CD4-positive, alpha-beta memory T cell (primary cell): Measurements from ENCODE around the gene ATP10A. TPM values are rescaled to one million over a fixed set of nuclear protein-coding genes. Genes with fewer than 3 reads are reported as not detected.
A peak's percentile ranks its signal among the peaks of the same experiment; 100 is the strongest.

Source experiments
- CTCF ChIA-PET: fragments of 350-600 bp; sonication (Branson Sonifier 250); formaldehyde crosslinking; loops from one replicate; lab custom pipeline; 2021; ENCODE audit warnings: inconsistent platforms; ENCODE audit not compliant: partially characterized antibody; lab: Charles Lee
- POLR2A ChIA-PET: fragments of 350-600 bp; sonication (Branson Sonifier 250); formaldehyde crosslinking; loops from one replicate; lab custom pipeline; 2021; ENCODE audit not compliant: partially characterized antibody; lab: Charles Lee
- DNase-seq, 5 donors: peaks; one replicate each; pipeline versions ENCODE4 v3.0.0 to v3.0.0-alpha.2; 2020 to 2022; ENCODE audit warnings: mixed read lengths in 1 of 5
- H3K27ac ChIP-seq: one replicate; pipeline ENCODE4 v1.7.0; 2013; ENCODE audit warnings: low read depth, low read length
- H3K27me3 ChIP-seq: 2 replicates; pipeline ENCODE4 v1.7.0; 2013; ENCODE audit warnings: mild to moderate bottlenecking, low read length, moderate library complexity; ENCODE audit not compliant: insufficient read depth
- H3K36me3 ChIP-seq: 2 replicates; pipeline ENCODE4 v1.7.0; 2013; ENCODE audit warnings: mild to moderate bottlenecking, low read length, moderate library complexity; ENCODE audit not compliant: insufficient read depth
- H3K4me1 ChIP-seq: 2 replicates; pipeline ENCODE4 v1.7.0; 2013; ENCODE audit warnings: mild to moderate bottlenecking, low read length, moderate library complexity; ENCODE audit not compliant: insufficient read depth
- H3K4me3 ChIP-seq, 2 donors: one replicate each; pipeline ENCODE4 v1.7.0; 2013; ENCODE audit warnings: low read length in 2 of 2, mild to moderate bottlenecking in 1 of 2
- H3K9me3 ChIP-seq, 2 donors: one replicate each; pipeline ENCODE4 v1.7.0; 2013; ENCODE audit warnings: low read length in 2 of 2, control low read depth in 1 of 2; ENCODE audit not compliant: control insufficient read depth in 1 of 2
- H3K27ac Mint-ChIP-seq, 7 donors: one replicate each; pipeline ENCODE4 v1.8.0; 2020 to 2021; ENCODE audit warnings: mixed read lengths in 7 of 7, mild to moderate bottlenecking in 6 of 7, inconsistent platforms in 3 of 7, moderate library complexity in 3 of 7
- H3K27me3 Mint-ChIP-seq, 2 donors: one replicate each; pipeline ENCODE4 v1.8.0; 2020 to 2021; ENCODE audit warnings: mixed read lengths in 2 of 2
- H3K36me3 Mint-ChIP-seq, 2 donors: one replicate each; pipeline ENCODE4 v1.8.0; 2020 to 2021; ENCODE audit warnings: mixed read lengths in 2 of 2, inconsistent platforms in 1 of 2, mild to moderate bottlenecking in 1 of 2
- H3K4me1 Mint-ChIP-seq, 4 donors: one replicate each; pipeline ENCODE4 v1.8.0; 2020 to 2021; ENCODE audit warnings: mixed read lengths in 4 of 4, mild to moderate bottlenecking in 1 of 4
- H3K4me3 Mint-ChIP-seq, 8 donors: one replicate each; pipeline ENCODE4 v1.8.0; 2020 to 2021; ENCODE audit warnings: mixed read lengths in 8 of 8, mild to moderate bottlenecking in 7 of 8, moderate library complexity in 6 of 8, inconsistent platforms in 3 of 8
- H3K9me3 Mint-ChIP-seq, 8 donors: one replicate each; pipeline ENCODE4 v1.8.0; 2020 to 2021; ENCODE audit warnings: mixed read lengths in 8 of 8, mild to moderate bottlenecking in 5 of 8, inconsistent platforms in 3 of 8, moderate library complexity in 1 of 8
- intact Hi-C: fragments of 100-400 bp; cut with micrococcal nuclease; formaldehyde crosslinking; loops from one replicate; pipeline ENCODE4 v1.15.1; 2023
- polyA plus RNA-seq, 2 donors: library from polyadenylated mRNA; unstranded; fragments of 300-500 nt; fragmentation: Illumina TruSeq; gene quantifications; one replicate each; pipeline ENCODE4 v1.2.3, GENCODE V29; 2021
- total RNA-seq, 2 experiments: library from RNA; stranded (reverse); gene quantifications; one replicate each; pipeline ENCODE4 v1.2.3, GENCODE V29; 2021

The ATP10A gene
- total and polyA plus RNA-seq, 4 experiments from 2014 or later, result 2.7 to 51.1 (median 29.7) TPM

- Histone ChIP-seq H3K4me3 (peak overlapping the region in 1 of 2 donors; percentile 69), H3K4me1 (peaks cover 90% of the 10 kb centered on the region), H3K27me3 (no peaks in the 10 kb centered on the region), H3K36me3 (no peaks in the 10 kb centered on the region), H3K9me3 (no peaks in the 10 kb centered on the region), H3K27ac (peak overlapping the region; percentile 82)
- peaks cover 0 to 2% (median 0%) of the 10 kb centered on the region in 8 donors for H3K9me3 Mint-ChIP-seq
- intact Hi-C loops, result loop anchor here (1.0 kb wide), 1 partner anchor 8 kb away; no protein-coding TSS in a partner anchor
- H3K27ac Mint-ChIP-seq, result peak overlapping the region; percentile 96 to 99 (median 98)
- no peaks in the 10 kb centered on the region for H3K27me3 Mint-ChIP-seq
- POLR2A ChIA-PET, result interaction anchor here (6.7 kb wide), 1 partner anchor 13 kb away, joined by 180 read pairs; the partner anchor contains the start of gene ATP10A
- DNase-seq, result peak in 3 of 5 donors; percentile 17 to 60 (median 22)
- H3K4me1 Mint-ChIP-seq, result peaks cover 69 to 92% (median 81%) of the 10 kb centered on the region in 4 donors
- CTCF ChIA-PET, result interaction anchor here (1.4 to 4.1 kb wide), 2 partner anchors 11 to 20 kb away, joined by 4 to 41 read pairs; partner anchors contain the start of gene ATP10A
- H3K4me3 Mint-ChIP-seq, result peak overlapping the region; percentile 91 to 98 (median 96)
- H3K36me3 Mint-ChIP-seq, result peaks cover 3 to 8% of the 10 kb centered on the region in 2 donors
These were observed 13.8 kb downstream of the ATP10A start for GRCh38 chr15:25849157-25849921.

DNA sequence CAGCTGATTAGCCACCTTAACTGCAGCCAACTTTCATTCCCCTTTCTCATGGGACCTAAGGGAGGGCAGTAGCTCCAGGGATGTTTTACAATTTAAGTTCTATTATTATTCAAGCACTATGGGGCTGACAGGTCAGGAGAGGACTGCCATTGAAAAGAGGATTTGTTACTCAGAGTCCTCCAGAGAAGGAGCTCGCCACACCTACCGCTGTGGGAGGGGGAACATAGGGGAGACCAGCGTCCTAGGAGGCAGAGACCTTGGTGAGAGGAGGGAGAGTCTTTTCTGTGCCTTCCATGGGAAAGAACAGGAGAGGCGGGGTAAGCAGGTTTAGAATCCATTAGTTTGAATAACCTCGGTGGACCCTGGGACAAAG is 14.4 kb downstream of the ATP10A start:
- ChIA-PET POLR2A (interaction anchor here (6.7 kb wide), 1 partner anchor 13 kb away, joined by 180 read pairs; the partner anchor contains the start of gene ATP10A), CTCF (interaction anchor here (1.3 to 4.1 kb wide), 3 partner anchors 10 to 21 kb away, joined by 3 to 41 read pairs (median 4); partner anchors contain the start of gene ATP10A)
- Histone ChIP-seq H3K4me1 (peaks cover 86% of the 10 kb centered on the region), H3K9me3 (no peaks in the 10 kb centered on the region), H3K36me3 (no peaks in the 10 kb centered on the region), H3K27me3 (no peaks in the 10 kb centered on the region), H3K27ac (peak overlapping the region; percentile 82), H3K4me3 (no peak overlapping the region)
- peak overlapping the region; percentile 96 to 99 (median 98) for H3K27ac Mint-ChIP-seq
- DNase-seq, result no peak
- peaks cover 3 to 10% of the 10 kb centered on the region in 2 donors for H3K36me3 Mint-ChIP-seq
- H3K4me1 Mint-ChIP-seq, result peaks cover 68 to 90% (median 80%) of the 10 kb centered on the region in 4 donors
- intact Hi-C loops, result loop anchor here (1.0 kb wide), 1 partner anchor 7 kb away; no protein-coding TSS in a partner anchor
- H3K4me3 Mint-ChIP-seq, result peak overlapping the region in 7 of 8 donors; percentile 91 to 98 (median 96)
- peaks cover 0 to 2% (median 0%) of the 10 kb centered on the region in 8 donors for H3K9me3 Mint-ChIP-seq
- H3K27me3 Mint-ChIP-seq, result no peaks in the 10 kb centered on the region

- DNase-seq, result peak in 1 of 5 donors; percentile 33
- Mint-ChIP-seq H3K9me3 (peaks cover 0 to 2% (median 0%) of the 10 kb centered on the region in 8 donors), H3K4me1 (peaks cover 66 to 90% (median 78%) of the 10 kb centered on the region in 4 donors), H3K36me3 (peaks cover 6 to 14% of the 10 kb centered on the region in 2 donors), H3K4me3 (peak overlapping the region in 3 of 8 donors; percentile 1 to 52 (median 34)), H3K27me3 (no peaks in the 10 kb centered on the region), H3K27ac (peak overlapping the region in 6 of 7 donors; percentile 30 to 97 (median 81))
- ChIA-PET POLR2A (interaction anchor here (0.8 to 6.7 kb wide), 2 partner anchors 8 to 14 kb away, joined by 4 to 180 read pairs; partner anchors contain the start of gene ATP10A), CTCF (interaction anchor here (1.1 to 4.1 kb wide), 6 partner anchors 9 to 138 kb away, joined by 3 to 41 read pairs (median 4); partner anchors contain the start of gene ATP10A)
- Histone ChIP-seq H3K4me3 (no peak overlapping the region), H3K27ac (peak overlapping the region; percentile 82), H3K36me3 (no peaks in the 10 kb centered on the region), H3K9me3 (no peaks in the 10 kb centered on the region), H3K27me3 (no peaks in the 10 kb centered on the region), H3K4me1 (peaks cover 82% of the 10 kb centered on the region)
- intact Hi-C loops, result no loop called here
These were observed 14.8 kb downstream of the ATP10A start for GRCh38 chr15:25848325-25848724.

- Mint-ChIP-seq H3K9me3 (peaks cover 0 to 2% (median 0%) of the 10 kb centered on the region in 8 donors), H3K27ac (peak overlapping the region; percentile 75 to 99 (median 90)), H3K4me1 (peaks cover 55 to 80% (median 67%) of the 10 kb centered on the region in 4 donors), H3K36me3 (peaks cover 6 to 13% of the 10 kb centered on the region in 2 donors), H3K27me3 (no peaks in the 10 kb centered on the region), H3K4me3 (peak overlapping the region in 5 of 8 donors; percentile 11 to 67 (median 28))
- intact Hi-C loops, result no loop called here
- Histone ChIP-seq H3K4me3 (no peak overlapping the region), H3K9me3 (no peaks in the 10 kb centered on the region), H3K27me3 (no peaks in the 10 kb centered on the region), H3K36me3 (no peaks in the 10 kb centered on the region), H3K4me1 (peaks cover 69% of the 10 kb centered on the region), H3K27ac (no peak overlapping the region)
- ChIA-PET CTCF (interaction anchor here (0.9 to 4.1 kb wide), 7 partner anchors 8 to 137 kb away, joined by 3 to 41 read pairs (median 4); partner anchors contain the start of gene ATP10A), POLR2A (interaction anchor here (0.8 to 6.7 kb wide), 4 partner anchors 15 to 90 kb away, joined by 3 to 180 read pairs (median 4); partner anchors contain the start of gene ATP10A)
- peak in 3 of 5 donors; percentile 13 to 36 (median 17) for DNase-seq
These were observed 16.1 kb downstream of the ATP10A start for GRCh38 chr15:25847051-25847450.

GRCh38 chr15:25846377-25846776 is 16.8 kb downstream of the ATP10A start:
- H3K4me1 ChIP-seq, result peaks cover 62% of the 10 kb centered on the region
- CTCF ChIA-PET, result interaction anchor here (1.6 to 4.1 kb wide), 4 partner anchors 9 to 87 kb away, joined by 3 to 41 read pairs (median 5); partner anchors contain the start of gene ATP10A
- intact Hi-C loops, result no loop called here

DNA sequence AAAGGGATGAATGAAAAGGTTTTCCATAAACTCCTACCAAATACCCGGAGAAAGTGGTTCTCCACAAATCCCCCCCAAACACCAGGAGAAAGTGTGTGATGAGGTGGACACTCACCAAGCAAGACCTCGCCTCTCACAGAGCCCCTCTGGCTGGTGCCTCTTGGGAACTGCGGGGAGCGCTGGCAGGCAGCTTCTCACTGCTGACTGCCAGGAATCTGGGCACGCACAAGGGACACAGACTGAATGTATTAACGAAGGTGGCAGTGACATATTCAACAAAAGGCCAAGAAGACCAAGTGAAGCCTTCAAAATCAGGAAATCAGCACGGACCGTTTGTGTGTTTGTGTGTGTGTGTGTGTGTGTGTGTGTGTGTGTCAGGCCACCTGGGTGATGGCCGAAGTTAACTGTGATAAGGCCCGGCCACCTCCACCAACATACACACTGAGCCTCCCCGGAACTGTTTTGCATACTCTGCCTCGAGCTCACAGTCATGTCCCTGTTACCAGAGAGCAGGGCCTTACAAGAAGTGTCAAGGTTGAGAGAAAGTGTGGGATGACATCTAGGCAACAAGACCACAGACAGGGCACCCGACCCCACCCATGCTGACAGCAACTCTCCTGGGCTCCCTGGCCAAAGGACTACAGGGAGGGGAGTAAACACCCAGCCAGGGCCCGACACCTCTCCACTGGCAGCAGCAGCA is 18.0 kb downstream of the ATP10A start:
- Histone ChIP-seq H3K9me3 (no peaks in the 10 kb centered on the region), H3K4me3 (no peak overlapping the region), H3K4me1 (peaks cover 53% of the 10 kb centered on the region), H3K27ac (peak overlapping the region; percentile 19), H3K36me3 (no peaks in the 10 kb centered on the region), H3K27me3 (no peaks in the 10 kb centered on the region)
- Mint-ChIP-seq H3K27ac (peak overlapping the region; percentile 43 to 99 (median 97)), H3K36me3 (peaks cover 6 to 11% of the 10 kb centered on the region in 2 donors), H3K27me3 (no peaks in the 10 kb centered on the region), H3K9me3 (peaks cover 0 to 2% (median 0%) of the 10 kb centered on the region in 8 donors), H3K4me1 (peaks cover 42 to 64% (median 56%) of the 10 kb centered on the region in 4 donors), H3K4me3 (peak overlapping the region in 3 of 8 donors; percentile 30 to 71 (median 60))
- intact Hi-C loops, result no loop called here
- POLR2A ChIA-PET, result interaction anchor here (1.4 kb wide), 1 partner anchor 18 kb away, joined by 3 read pairs; the partner anchor contains the start of gene ATP10A
- CTCF ChIA-PET, result no interaction called here
- no peak for DNase-seq

More at GRCh38 chr15:25846377-25846776, 16.8 kb downstream of the ATP10A start:
- Histone ChIP-seq H3K27ac (no peak overlapping the region), H3K36me3 (no peaks in the 10 kb centered on the region), H3K4me3 (no peak overlapping the region), H3K27me3 (no peaks in the 10 kb centered on the region), H3K9me3 (no peaks in the 10 kb centered on the region)
- peak overlapping the region; percentile 96 to 99 (median 97) for H3K27ac Mint-ChIP-seq
- no peaks in the 10 kb centered on the region for H3K27me3 Mint-ChIP-seq
- H3K4me1 Mint-ChIP-seq, result peaks cover 50 to 74% (median 61%) of the 10 kb centered on the region in 4 donors
- POLR2A ChIA-PET, result interaction anchor here (1.0 to 6.7 kb wide), 3 partner anchors 16 to 90 kb away, joined by 3 to 180 read pairs (median 6); partner anchors contain the start of gene ATP10A
- peak overlapping the region; percentile 38 to 77 (median 70) for H3K4me3 Mint-ChIP-seq
- DNase-seq, result peak; percentile 51 to 79 (median 63)
- H3K9me3 Mint-ChIP-seq, result peaks cover 0 to 2% (median 0%) of the 10 kb centered on the region in 8 donors
- H3K36me3 Mint-ChIP-seq, result peaks cover 6 to 13% of the 10 kb centered on the region in 2 donors
